ENCODE results near the gene MYBL2. TPM values are rescaled to one million over a fixed set of nuclear protein-coding genes. Genes with fewer than 3 reads are reported as not detected.

Gene MYBL2
- total and polyA plus RNA-seq, 2 donors (not counting 1 experiment from before 2014, with no cell fraction given): 2.7 to 35.8 TPM

DNA sequence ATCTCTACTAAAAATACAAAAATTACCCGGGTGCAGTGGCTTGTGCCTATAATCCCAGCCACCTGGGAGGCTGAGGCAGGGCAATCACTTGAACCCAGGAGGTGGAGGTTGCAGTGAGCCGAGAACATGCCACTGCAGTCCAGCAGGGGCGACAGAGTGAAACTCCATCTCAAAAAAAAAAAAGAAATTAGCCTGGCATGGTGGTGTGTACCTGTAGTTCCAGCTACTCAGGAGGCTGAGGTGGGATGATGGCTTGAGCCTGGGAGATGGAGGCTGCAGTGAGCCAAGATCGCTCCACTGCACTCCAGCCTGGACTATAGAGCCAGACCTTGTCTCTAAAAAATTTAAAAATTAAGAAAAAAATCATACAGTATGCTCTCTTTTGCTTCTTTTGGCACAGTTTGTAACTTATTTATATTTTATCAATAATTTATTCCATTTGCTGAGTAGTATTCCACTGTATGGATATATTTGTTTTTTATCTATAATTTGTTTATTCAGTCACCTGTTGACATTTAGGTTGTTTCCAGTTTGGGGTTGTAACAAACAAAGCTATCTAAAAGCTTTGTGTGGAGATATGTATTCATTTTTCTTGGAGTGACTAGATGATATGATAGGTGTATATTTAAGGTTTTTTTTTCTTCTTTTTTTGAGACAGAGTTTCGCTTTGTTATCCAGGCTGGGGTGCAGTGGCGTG lies 8.0 kb upstream of the MYBL2 start:
- intact Hi-C loops (cut with micrococcal nuclease): no loop called here
- no peaks in the 10 kb centered on the region for H3K9me3 ChIP-seq (ENCODE audit: control extremely low read depth in 1 of 3, control insufficient read depth in 2 of 3, insufficient read depth in 1 of 3, low read length in 2 of 3)
- ATAC-seq (ENCODE audit: low read depth) (no peak), DNase-seq (no peak)
- POLR2A ChIA-PET: no interaction called here
- H3K9ac ChIP-seq (ENCODE audit: low read length): no peak overlapping the region
- TF ChIP-seq, protein P1, sequence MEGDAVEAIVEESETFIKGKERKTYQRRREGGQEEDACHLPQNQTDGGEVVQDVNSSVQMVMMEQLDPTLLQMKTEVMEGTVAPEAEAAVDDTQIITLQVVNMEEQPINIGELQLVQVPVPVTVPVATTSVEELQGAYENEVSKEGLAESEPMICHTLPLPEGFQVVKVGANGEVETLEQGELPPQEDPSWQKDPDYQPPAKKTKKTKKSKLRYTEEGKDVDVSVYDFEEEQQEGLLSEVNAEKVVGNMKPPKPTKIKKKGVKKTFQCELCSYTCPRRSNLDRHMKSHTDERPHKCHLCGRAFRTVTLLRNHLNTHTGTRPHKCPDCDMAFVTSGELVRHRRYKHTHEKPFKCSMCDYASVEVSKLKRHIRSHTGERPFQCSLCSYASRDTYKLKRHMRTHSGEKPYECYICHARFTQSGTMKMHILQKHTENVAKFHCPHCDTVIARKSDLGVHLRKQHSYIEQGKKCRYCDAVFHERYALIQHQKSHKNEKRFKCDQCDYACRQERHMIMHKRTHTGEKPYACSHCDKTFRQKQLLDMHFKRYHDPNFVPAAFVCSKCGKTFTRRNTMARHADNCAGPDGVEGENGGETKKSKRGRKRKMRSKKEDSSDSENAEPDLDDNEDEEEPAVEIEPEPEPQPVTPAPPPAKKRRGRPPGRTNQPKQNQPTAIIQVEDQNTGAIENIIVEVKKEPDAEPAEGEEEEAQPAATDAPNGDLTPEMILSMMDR (IDR thresholded peaks at IDR 0.05): no peak
- TF ChIP-seq EZH2 (IDR thresholded peaks at IDR 0.05; ENCODE audit: borderline replicate concordance, insufficient read depth, low read depth, low read length, poor library complexity, severe bottlenecking): no peak
- H3K4me2 ChIP-seq (replicated peaks; ENCODE audit: low read depth, low read length, poor library complexity, severe bottlenecking): no peak overlapping the region
- no peak overlapping the region for H3K4me3 ChIP-seq (ENCODE audit: control extremely low read depth in 1 of 5, extremely low read depth in 1 of 5, insufficient read depth in 1 of 5, low read depth in 2 of 5, low read length in 4 of 5)
- Mint-ChIP-seq H3K27ac (peak overlapping the region; percentile 26), H3K4me1 (peaks cover 13% of the 10 kb centered on the region), H3K9me3 (ENCODE audit: insufficient read depth) (no peaks in the 10 kb centered on the region), H3K4me3 (no peak overlapping the region), H3K27me3 (no peaks in the 10 kb centered on the region)
- peaks cover 5 to 18% of the 10 kb centered on the region in 2 donors for H3K4me1 ChIP-seq (ENCODE audit: control insufficient read depth in 2 of 2, insufficient read depth in 2 of 2, low read length in 2 of 2)
- H3K79me2 ChIP-seq (ENCODE audit: control insufficient read depth, insufficient read depth, low read length): no peaks in the 10 kb centered on the region
- H3K27ac ChIP-seq (ENCODE audit: low read length in 2 of 2): no peak overlapping the region
- WGBS (ENCODE audit: insufficient coverage): no CpG with 5 or more reads among the region's 6 CpGs
- H4K20me1 ChIP-seq (ENCODE audit: control insufficient read depth, insufficient read depth, low read length, poor library complexity, severe bottlenecking): no peaks in the 10 kb centered on the region
- CTCF ChIA-PET: interaction anchor here (1.0 to 2.0 kb wide), 3 partner anchors 22 to 120 kb away, joined by 3 to 7 read pairs (median 6); no protein-coding TSS in a partner anchor
- no peaks in the 10 kb centered on the region for H3K27me3 ChIP-seq (replicated peaks in 1 of 4; ENCODE audit: control extremely low read depth in 1 of 4, control insufficient read depth in 3 of 4, insufficient read depth in 4 of 4, low read length in 3 of 4)
- no peak overlapping the region for H2AFZ ChIP-seq (ENCODE audit: insufficient read depth, low read depth, low read length, poor library complexity, severe bottlenecking)
- H3K36me3 ChIP-seq (replicated peaks in 1 of 2; ENCODE audit: control extremely low read depth in 1 of 2, control insufficient read depth in 1 of 2, extremely low read depth in 1 of 2, insufficient read depth in 2 of 2, low read length in 1 of 2): no peaks in the 10 kb centered on the region

DNA sequence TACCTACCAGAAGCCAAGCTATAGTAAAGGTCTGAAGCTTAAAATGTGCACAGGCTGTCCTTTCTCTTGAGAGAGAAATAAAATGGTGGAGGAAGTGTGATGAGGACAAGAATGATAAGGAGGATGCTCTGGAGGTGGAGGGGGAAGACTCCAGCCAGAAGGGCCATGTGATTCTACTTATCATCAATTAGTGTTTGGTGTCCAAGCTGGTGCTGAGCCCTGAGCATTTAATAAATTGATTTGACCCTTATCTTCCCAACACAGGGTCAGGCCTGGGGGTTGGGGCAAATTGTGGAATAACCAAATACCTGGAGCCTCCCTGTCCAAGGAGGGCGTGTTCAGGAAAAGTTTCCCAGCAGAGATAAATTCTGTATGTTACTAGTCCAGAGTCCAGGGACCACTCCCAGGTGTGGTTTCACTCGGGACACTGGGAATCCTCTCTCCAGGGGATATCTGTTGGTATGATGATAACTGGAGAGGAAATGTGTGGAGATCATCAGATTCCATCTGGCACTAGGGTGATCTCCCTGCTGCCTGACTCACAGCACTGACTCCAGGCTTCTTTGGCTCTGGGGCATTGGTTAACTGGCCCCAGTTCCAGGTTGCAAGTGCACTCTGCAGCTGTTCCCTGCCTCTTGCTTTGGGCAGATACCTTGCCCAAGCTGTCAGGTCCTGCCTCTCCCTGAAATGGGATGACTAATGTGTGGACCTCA lies 3.8 kb upstream of the MYBL2 start:
- peaks cover 0 to 2% (median 0%) of the 10 kb centered on the region in 3 donors for H3K9me3 ChIP-seq (ENCODE audit: control extremely low read depth in 1 of 3, control insufficient read depth in 2 of 3, insufficient read depth in 1 of 3, low read length in 2 of 3)
- no peaks in the 10 kb centered on the region for H3K36me3 ChIP-seq (replicated peaks in 1 of 2; ENCODE audit: control extremely low read depth in 1 of 2, control insufficient read depth in 1 of 2, extremely low read depth in 1 of 2, insufficient read depth in 2 of 2, low read length in 1 of 2)
- CTCF ChIA-PET: interaction anchor here (1.1 to 2.6 kb wide), 3 partner anchors 18 to 125 kb away, joined by 3 to 13 read pairs (median 3); no protein-coding TSS in a partner anchor
- ATAC-seq (ENCODE audit: low read depth): no peak
- H2AFZ ChIP-seq (ENCODE audit: insufficient read depth, low read depth, low read length, poor library complexity, severe bottlenecking): no peak overlapping the region
- TF ChIP-seq EZH2 (IDR thresholded peaks at IDR 0.05; ENCODE audit: borderline replicate concordance, insufficient read depth, low read depth, low read length, poor library complexity, severe bottlenecking): no peak
- TF ChIP-seq, protein P1 (IDR thresholded peaks at IDR 0.05): no peak
- no peak for DNase-seq
- intact Hi-C loops (cut with micrococcal nuclease): no loop called here
- Mint-ChIP-seq H3K27ac (no peak overlapping the region), H3K9me3 (ENCODE audit: insufficient read depth) (no peaks in the 10 kb centered on the region), H3K4me1 (peaks cover 18% of the 10 kb centered on the region), H3K27me3 (no peaks in the 10 kb centered on the region), H3K4me3 (no peak overlapping the region)
- H3K4me3 ChIP-seq (ENCODE audit: control extremely low read depth in 1 of 5, extremely low read depth in 1 of 5, insufficient read depth in 1 of 5, low read depth in 2 of 5, low read length in 4 of 5): no peak overlapping the region
- H3K79me2 ChIP-seq (ENCODE audit: control insufficient read depth, insufficient read depth, low read length): peaks cover 10% of the 10 kb centered on the region
- H3K27me3 ChIP-seq (replicated peaks in 1 of 4; ENCODE audit: control extremely low read depth in 1 of 4, control insufficient read depth in 3 of 4, insufficient read depth in 4 of 4, low read length in 3 of 4): peaks cover 0 to 8% (median 0%) of the 10 kb centered on the region in 4 experiments
- no peak overlapping the region for H3K4me2 ChIP-seq (replicated peaks; ENCODE audit: low read depth, low read length, poor library complexity, severe bottlenecking)
- no peaks in the 10 kb centered on the region for H4K20me1 ChIP-seq (ENCODE audit: control insufficient read depth, insufficient read depth, low read length, poor library complexity, severe bottlenecking)
- H3K4me1 ChIP-seq (ENCODE audit: control insufficient read depth in 2 of 2, insufficient read depth in 2 of 2, low read length in 2 of 2): peaks cover 10 to 43% of the 10 kb centered on the region in 2 donors
- WGBS (ENCODE audit: insufficient coverage): 100% methylated on average over 2 of the region's 2 CpGs
- POLR2A ChIA-PET: no interaction called here
- no peak overlapping the region for H3K9ac ChIP-seq (ENCODE audit: low read length)
- no peak overlapping the region for H3K27ac ChIP-seq (ENCODE audit: low read length in 2 of 2)

Data from B cell (primary cell).